Measurements from ENCODE around the gene ZNF462.
A peak's percentile ranks its signal among the peaks of the same experiment; 100 is the strongest.

ZNF462 gene

GRCh38 chr9:106929471-106930177 lies 66.7 kb downstream of the ZNF462 start:
- TF ChIP-seq CTCF (IDR thresholded peaks at IDR 0.05; ENCODE audit: low read depth, low read length) = no peak
- DNase-seq (ENCODE audit: low read depth in 2 of 2) = peak; percentile 69 to 95

GRCh38 chr9:106930477-106930876 lies 67.5 kb downstream of the ZNF462 start:
- DNase-seq (ENCODE audit: low read depth in 2 of 2) = no peak
- no peak overlapping the region for H3K4me3 ChIP-seq (replicated peaks in 1 of 2; ENCODE audit: low read depth in 2 of 2, low read length in 2 of 2)
- no peak for TF ChIP-seq CTCF (IDR thresholded peaks at IDR 0.05; ENCODE audit: low read depth, low read length)

More at GRCh38 chr9:106929471-106930177, 66.7 kb downstream of the ZNF462 start:
- no peak overlapping the region for H3K4me3 ChIP-seq (replicated peaks in 1 of 2; ENCODE audit: low read depth in 2 of 2, low read length in 2 of 2)

GRCh38 chr9:106931466-106931865 lies 68.5 kb downstream of the ZNF462 start:
- TF ChIP-seq CTCF (IDR thresholded peaks at IDR 0.05; ENCODE audit: low read depth, low read length) = no peak
- no peak overlapping the region for H3K4me3 ChIP-seq (replicated peaks in 1 of 2; ENCODE audit: low read depth in 2 of 2, low read length in 2 of 2)
- no peak for DNase-seq (ENCODE audit: low read depth in 2 of 2)

DNA sequence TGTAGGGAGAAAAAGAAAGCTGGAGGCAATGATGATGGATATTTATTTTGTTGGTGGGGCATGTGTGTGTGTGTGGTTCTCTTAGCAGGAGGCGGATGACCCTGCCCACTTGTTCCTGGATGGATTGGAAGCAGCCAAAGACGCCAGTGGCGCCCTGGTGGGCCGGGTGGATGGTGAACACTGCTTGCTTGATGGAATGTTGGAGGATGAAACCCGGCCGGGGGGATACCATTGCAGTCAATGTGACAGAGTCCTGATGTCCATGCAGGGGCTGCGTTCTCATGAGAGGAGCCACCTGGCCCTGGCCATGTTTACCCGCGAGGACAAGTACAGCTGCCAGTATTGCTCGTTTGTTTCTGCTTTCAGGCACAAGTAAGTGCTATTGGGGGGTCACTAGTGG lies 69.2 kb downstream of the ZNF462 start:
- H3K4me3 ChIP-seq (replicated peaks in 1 of 2; ENCODE audit: low read depth in 2 of 2, low read length in 2 of 2) = no peak overlapping the region
- no peak for TF ChIP-seq CTCF (IDR thresholded peaks at IDR 0.05; ENCODE audit: low read depth, low read length)
- no peak for DNase-seq (ENCODE audit: low read depth in 2 of 2)

GRCh38 chr9:106932675-106933074 lies 69.7 kb downstream of the ZNF462 start:
- TF ChIP-seq CTCF (IDR thresholded peaks at IDR 0.05; ENCODE audit: low read depth, low read length) = no peak
- DNase-seq (ENCODE audit: low read depth in 2 of 2) = no peak
- no peak overlapping the region for H3K4me3 ChIP-seq (replicated peaks in 1 of 2; ENCODE audit: low read depth in 2 of 2, low read length in 2 of 2)

GRCh38 chr9:106933470-106933869 lies 70.5 kb downstream of the ZNF462 start:
- H3K4me3 ChIP-seq (replicated peaks in 1 of 2; ENCODE audit: low read depth in 2 of 2, low read length in 2 of 2) = no peak overlapping the region

More at GRCh38 chr9:106933470-106933869, 70.5 kb downstream of the ZNF462 start:
- DNase-seq (ENCODE audit: low read depth in 2 of 2) = peak; percentile 8 to 26
- no peak for TF ChIP-seq CTCF (IDR thresholded peaks at IDR 0.05; ENCODE audit: low read depth, low read length)

Data from cardiac fibroblast (primary cell).